HEK293 (cell line): ENCODE results near the gene CD40.

ENCODE experiments used
- CTCF ChIA-PET: fragments of 350-600 bp; formaldehyde crosslinking; extraction: SDS; loops from one replicate; lab custom pipeline; 2021; ENCODE audit warnings: antibody characterized with exemption; lab: Yijun Ruan, JAX
- POLR2A ChIA-PET: fragments of 300-600 bp; formaldehyde crosslinking; extraction: SDS; loops from one replicate; lab custom pipeline; 2020; ENCODE audit warnings: antibody characterized with exemption, inconsistent platforms; lab: Yijun Ruan, JAX
- H3K27ac ChIP-seq: fragments of 200-500 bp; sonication (Bioruptor generic); 2 replicates; pipeline ENCODE4 v1.5.1; 2014; ENCODE audit warnings: low read depth, low read length, control low read depth, inconsistent platforms; ENCODE audit errors: extremely low read depth
- H3K36me3 ChIP-seq, 2 experiments: fragments of 200-500 bp in 1 of 2; sonication (Bioruptor generic) in 1 of 2; 1 replicate in 1 of 2; 2 replicates in 1 of 2; pipeline ENCODE4 v1.5.1; 2014 to 2017; ENCODE audit warnings: inconsistent platforms in 2 of 2, low read length in 2 of 2; ENCODE audit not compliant: control insufficient read depth in 2 of 2, insufficient read depth in 1 of 2
- H3K4me1 ChIP-seq: fragments of 200-500 bp; sonication (Bioruptor generic); 2 replicates; pipeline ENCODE4 v1.5.1; 2014; ENCODE audit warnings: mild to moderate bottlenecking, low read length, inconsistent platforms; ENCODE audit not compliant: control insufficient read depth, insufficient read depth
- H3K4me3 ChIP-seq: 2 replicates; pipeline ENCODE4 v1.5.1; 2011; ENCODE audit warnings: low read depth, mild to moderate bottlenecking, control low read depth, low read length, moderate library complexity
- H3K9me3 ChIP-seq: fragments of 200-500 bp; sonication (Bioruptor generic); 2 replicates; pipeline ENCODE4 v1.5.1; 2014; ENCODE audit warnings: low read depth, low read length, inconsistent platforms; ENCODE audit not compliant: control insufficient read depth, insufficient read depth
- BCL11A ChIP-seq: fragments of 450-650 bp; formaldehyde crosslinking; IDR thresholded peaks from 2 replicates; pipeline ENCODE4 v1.5.1; 2016; ENCODE audit warnings: low read depth, missing biosample characterization, missing genetic modification characterization
- OVOL3 ChIP-seq: fragments of 450-650 bp; formaldehyde crosslinking; IDR thresholded peaks from 2 replicates; pipeline ENCODE4 v1.5.1; 2016; ENCODE audit warnings: missing biosample characterization, missing genetic modification characterization
- REST ChIP-seq: fragments of 450-650 bp; formaldehyde crosslinking; IDR thresholded peaks from 2 replicates; pipeline ENCODE4 v1.5.1; 2016; ENCODE audit warnings: missing biosample characterization, missing genetic modification characterization
- ZFP41 ChIP-seq: fragments of 450-650 bp; formaldehyde crosslinking; IDR thresholded peaks from 2 replicates; pipeline ENCODE4 v1.5.1; 2016; ENCODE audit warnings: missing biosample characterization, missing genetic modification characterization, borderline replicate concordance
- ZIC2 ChIP-seq: fragments of 450-650 bp; formaldehyde crosslinking; IDR thresholded peaks from 2 replicates; pipeline ENCODE4 v1.5.1; 2016; ENCODE audit warnings: missing biosample characterization, missing genetic modification characterization
- ZNF157 ChIP-seq: fragments of 450-650 bp; formaldehyde crosslinking; IDR thresholded peaks from 2 replicates; pipeline ENCODE4 v1.5.1; 2016; ENCODE audit warnings: missing biosample characterization, missing genetic modification characterization
- ZNF175 ChIP-seq: fragments of 450-650 bp; formaldehyde crosslinking; IDR thresholded peaks from 2 replicates; pipeline ENCODE4 v1.5.1; 2016; ENCODE audit warnings: missing biosample characterization, missing genetic modification characterization
- ZNF202 ChIP-seq: fragments of 450-650 bp; formaldehyde crosslinking; IDR thresholded peaks from 2 replicates; pipeline ENCODE4 v1.5.1; 2016; ENCODE audit warnings: missing biosample characterization, missing genetic modification characterization, borderline replicate concordance
- ZNF214 ChIP-seq: fragments of 450-650 bp; formaldehyde crosslinking; IDR thresholded peaks from 2 replicates; pipeline ENCODE4 v1.5.1; 2017; ENCODE audit warnings: missing biosample characterization, mild to moderate bottlenecking, missing genetic modification characterization, borderline replicate concordance
- ZNF221 ChIP-seq: fragments of 450-650 bp; formaldehyde crosslinking; IDR thresholded peaks from 2 replicates; pipeline ENCODE4 v1.5.1; 2017; ENCODE audit warnings: missing biosample characterization, missing genetic modification characterization, borderline replicate concordance
- ZNF302 ChIP-seq: fragments of 450-650 bp; formaldehyde crosslinking; IDR thresholded peaks from 2 replicates; pipeline ENCODE4 v1.5.1; 2016; ENCODE audit warnings: missing biosample characterization, missing genetic modification characterization, low read depth
- ZNF335 ChIP-seq: fragments of 450-650 bp; formaldehyde crosslinking; conservative IDR thresholded peaks from 2 replicates; pipeline ENCODE4 v1.5.1; 2016; ENCODE audit warnings: missing biosample characterization, missing genetic modification characterization
- ZNF433 ChIP-seq: fragments of 450-650 bp; formaldehyde crosslinking; IDR thresholded peaks from 2 replicates; pipeline ENCODE4 v1.5.1; 2016; ENCODE audit warnings: missing biosample characterization, missing genetic modification characterization, low read depth
- ZNF48 ChIP-seq: fragments of 450-650 bp; formaldehyde crosslinking; IDR thresholded peaks from 2 replicates; pipeline ENCODE4 v1.5.1; 2016; ENCODE audit warnings: missing biosample characterization, missing genetic modification characterization
- ZNF623 ChIP-seq: fragments of 450-650 bp; formaldehyde crosslinking; IDR thresholded peaks from 2 replicates; pipeline ENCODE4 v1.5.1; 2016; ENCODE audit warnings: missing biosample characterization, missing genetic modification characterization
- ZNF664 ChIP-seq: fragments of 450-650 bp; formaldehyde crosslinking; IDR thresholded peaks from 2 replicates; pipeline ENCODE4 v1.5.1; 2016; ENCODE audit warnings: missing biosample characterization, missing genetic modification characterization

Gene CD40

GRCh38 chr20:46151936-46152335 is 33.8 kb downstream of the CD40 start:
- H3K36me3 ChIP-seq = no peaks in the 10 kb centered on the region
- no peak for TF ChIP-seq ZNF202 (tag by site-specific recombination)
- peak; percentile 45; the same call in 1 of the 2 replicates for TF ChIP-seq ZNF335 (tag by site-specific recombination)
- TF ChIP-seq, all 188 proteins: peak for 1
- Histone ChIP-seq H3K4me3 (no peak overlapping the region), H3K9me3 (no peaks in the 10 kb centered on the region), H3K27ac (no peak overlapping the region), H3K4me1 (no peaks in the 10 kb centered on the region)
- ChIA-PET POLR2A (no interaction called here), CTCF (interaction anchor here (0.6 to 2.1 kb wide), 10 partner anchors 8 to 749 kb away, joined by 3 to 21 read pairs (median 3); no protein-coding TSS in a partner anchor)

GRCh38 chr20:46152824-46153586 is 34.9 kb downstream of the CD40 start:
- POLR2A ChIA-PET = no interaction called here
- no peaks in the 10 kb centered on the region for H3K4me1 ChIP-seq

GRCh38 chr20:46154305-46154704 is 36.2 kb downstream of the CD40 start:
- no peak overlapping the region for H3K27ac ChIP-seq
- TF ChIP-seq ZNF433 (tag by site-specific recombination) (no peak), ZNF664 (no peak), ZNF221 (tag by site-specific recombination) (no peak), BCL11A (tag by site-specific recombination) (no peak)
- no peaks in the 10 kb centered on the region for H3K36me3 ChIP-seq
- ChIA-PET CTCF (interaction anchor here (1.2 kb wide), 1 partner anchor 22 kb away, joined by 3 read pairs; no protein-coding TSS in a partner anchor), POLR2A (interaction anchor here (0.7 kb wide), 1 partner anchor 45 kb away, joined by 3 read pairs; no protein-coding TSS in a partner anchor)
- no peaks in the 10 kb centered on the region for H3K4me1 ChIP-seq
- H3K4me3 ChIP-seq = no peak overlapping the region
- H3K9me3 ChIP-seq = no peaks in the 10 kb centered on the region

More at GRCh38 chr20:46152824-46153586, 34.9 kb downstream of the CD40 start:
- no peaks in the 10 kb centered on the region for H3K9me3 ChIP-seq
- CTCF ChIA-PET = interaction anchor here (0.6 to 2.1 kb wide), 6 partner anchors 9 to 748 kb away, joined by 3 to 21 read pairs (median 3); no protein-coding TSS in a partner anchor
- H3K4me3 ChIP-seq = no peak overlapping the region
- no peak overlapping the region for H3K27ac ChIP-seq
- no peaks in the 10 kb centered on the region for H3K36me3 ChIP-seq
- TF ChIP-seq OVOL3 (tag by site-specific recombination) (no peak), ZNF175 (tag by site-specific recombination) (no peak), ZFP41 (tag by site-specific recombination) (no peak), ZNF214 (tag by site-specific recombination) (no peak), ZNF48 (tag by site-specific recombination) (no peak), ZNF157 (no peak), ZIC2 (tag by site-specific recombination) (no peak), ZNF302 (no peak)

- POLR2A ChIA-PET = no interaction called here
Observed at GRCh38 chr20:46154796-46155195, 36.7 kb downstream of the CD40 start.

More at GRCh38 chr20:46154796-46155195, 36.7 kb downstream of the CD40 start:
- Histone ChIP-seq H3K4me3 (no peak overlapping the region), H3K27ac (no peak overlapping the region)
- CTCF ChIA-PET = interaction anchor here (1.2 kb wide), 1 partner anchor 22 kb away, joined by 3 read pairs; no protein-coding TSS in a partner anchor
- TF ChIP-seq REST (no peak), ZNF623 (peak; percentile 90)
- TF ChIP-seq, all 188 proteins: peak for 1
- Histone ChIP-seq H3K9me3 (no peaks in the 10 kb centered on the region), H3K4me1 (no peaks in the 10 kb centered on the region), H3K36me3 (no peaks in the 10 kb centered on the region)
